ENCODE data around the gene WWOX. TPM values are rescaled to one million over a fixed set of nuclear protein-coding genes. Genes with fewer than 3 reads are reported as not detected.

Gene WWOX
- total RNA-seq, 2 donors from 2014 or later, result 30.0 to 35.4 TPM

- no peak overlapping the region for H3K4me3 ChIP-seq (ENCODE audit: low read length)
- Mint-ChIP-seq H3K9me3 (peaks cover 12% of the 10 kb centered on the region), H3K4me1 (peaks cover 25% of the 10 kb centered on the region), H3K4me3 (no peak overlapping the region), H3K36me3 (ENCODE audit: low read depth) (peaks cover 3% of the 10 kb centered on the region), H3K27ac (no peak overlapping the region), H3K27me3 (ENCODE audit: insufficient read depth) (peaks cover 11% of the 10 kb centered on the region)
- peak overlapping the region; percentile 12 for H3K27ac ChIP-seq (ENCODE audit: low read depth, low read length)
- peaks cover 12% of the 10 kb centered on the region for H3K9me3 ChIP-seq (ENCODE audit: control insufficient read depth, low read length)
- no peaks in the 10 kb centered on the region for H3K27me3 ChIP-seq (ENCODE audit: control insufficient read depth, insufficient read depth, low read length, poor library complexity, severe bottlenecking)
- no peaks in the 10 kb centered on the region for H3K4me1 ChIP-seq (ENCODE audit: control insufficient read depth, insufficient read depth, low read length)
- H3K9ac ChIP-seq (ENCODE audit: extremely low read depth, low read length, poor library complexity, severe bottlenecking), result no peak overlapping the region
- WGBS, 2 experiments (ENCODE audit: insufficient coverage in 1 of 2, insufficient read length in 1 of 2), result 85 to 86% methylated on average over 8 to 9 of the region's 9 CpGs
- DNase-seq, result peak; percentile 32
- TF ChIP-seq, protein P1, sequence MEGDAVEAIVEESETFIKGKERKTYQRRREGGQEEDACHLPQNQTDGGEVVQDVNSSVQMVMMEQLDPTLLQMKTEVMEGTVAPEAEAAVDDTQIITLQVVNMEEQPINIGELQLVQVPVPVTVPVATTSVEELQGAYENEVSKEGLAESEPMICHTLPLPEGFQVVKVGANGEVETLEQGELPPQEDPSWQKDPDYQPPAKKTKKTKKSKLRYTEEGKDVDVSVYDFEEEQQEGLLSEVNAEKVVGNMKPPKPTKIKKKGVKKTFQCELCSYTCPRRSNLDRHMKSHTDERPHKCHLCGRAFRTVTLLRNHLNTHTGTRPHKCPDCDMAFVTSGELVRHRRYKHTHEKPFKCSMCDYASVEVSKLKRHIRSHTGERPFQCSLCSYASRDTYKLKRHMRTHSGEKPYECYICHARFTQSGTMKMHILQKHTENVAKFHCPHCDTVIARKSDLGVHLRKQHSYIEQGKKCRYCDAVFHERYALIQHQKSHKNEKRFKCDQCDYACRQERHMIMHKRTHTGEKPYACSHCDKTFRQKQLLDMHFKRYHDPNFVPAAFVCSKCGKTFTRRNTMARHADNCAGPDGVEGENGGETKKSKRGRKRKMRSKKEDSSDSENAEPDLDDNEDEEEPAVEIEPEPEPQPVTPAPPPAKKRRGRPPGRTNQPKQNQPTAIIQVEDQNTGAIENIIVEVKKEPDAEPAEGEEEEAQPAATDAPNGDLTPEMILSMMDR (conservative IDR thresholded peaks at IDR 0.05), result no peak
- H3K36me3 ChIP-seq (ENCODE audit: control insufficient read depth, insufficient read depth, low read length), result no peaks in the 10 kb centered on the region
Observed at GRCh38 chr16:79165506-79165905, 1066.1 kb downstream of the WWOX start.

GRCh38 chr16:79167893-79168292 lies 1068.4 kb downstream of the WWOX start:
- no peak overlapping the region for H3K4me3 Mint-ChIP-seq
- Histone ChIP-seq H3K9ac (ENCODE audit: extremely low read depth, low read length, poor library complexity, severe bottlenecking) (no peak overlapping the region), H3K27me3 (ENCODE audit: control insufficient read depth, insufficient read depth, low read length, poor library complexity, severe bottlenecking) (no peaks in the 10 kb centered on the region), H3K4me3 (ENCODE audit: low read length) (peak overlapping the region; percentile 58), H3K36me3 (ENCODE audit: control insufficient read depth, insufficient read depth, low read length) (no peaks in the 10 kb centered on the region), H3K4me1 (ENCODE audit: control insufficient read depth, insufficient read depth, low read length) (no peaks in the 10 kb centered on the region), H3K9me3 (ENCODE audit: control insufficient read depth, low read length) (peaks cover 12% of the 10 kb centered on the region), H3K27ac (ENCODE audit: low read depth, low read length) (no peak overlapping the region)
- 94 to 100% methylated on average over 2 of the region's 2 CpGs for WGBS, 2 experiments (ENCODE audit: insufficient coverage in 1 of 2, insufficient read length in 1 of 2)
- no peak overlapping the region for H3K27ac Mint-ChIP-seq
- peaks cover 2% of the 10 kb centered on the region for H3K27me3 Mint-ChIP-seq (ENCODE audit: insufficient read depth)
- TF ChIP-seq, protein P1 (conservative IDR thresholded peaks at IDR 0.05), result no peak
- peaks cover 3% of the 10 kb centered on the region for H3K36me3 Mint-ChIP-seq (ENCODE audit: low read depth)
- peaks cover 18% of the 10 kb centered on the region for H3K4me1 Mint-ChIP-seq
- H3K9me3 Mint-ChIP-seq, result peaks cover 12% of the 10 kb centered on the region
- no peak for DNase-seq

- H3K4me3 ChIP-seq (ENCODE audit: low read length), result peak overlapping the region; percentile 58
- Mint-ChIP-seq H3K27ac (no peak overlapping the region), H3K9me3 (peaks cover 12% of the 10 kb centered on the region), H3K4me1 (peaks cover 15% of the 10 kb centered on the region), H3K4me3 (no peak overlapping the region), H3K36me3 (ENCODE audit: low read depth) (peaks cover 3% of the 10 kb centered on the region), H3K27me3 (ENCODE audit: insufficient read depth) (no peaks in the 10 kb centered on the region)
- no peaks in the 10 kb centered on the region for H3K36me3 ChIP-seq (ENCODE audit: control insufficient read depth, insufficient read depth, low read length)
- H3K27me3 ChIP-seq (ENCODE audit: control insufficient read depth, insufficient read depth, low read length, poor library complexity, severe bottlenecking), result no peaks in the 10 kb centered on the region
- H3K4me1 ChIP-seq (ENCODE audit: control insufficient read depth, insufficient read depth, low read length), result no peaks in the 10 kb centered on the region
- H3K27ac ChIP-seq (ENCODE audit: low read depth, low read length), result no peak overlapping the region
- 97 to 100% methylated on average over 1 to 2 of the region's 2 CpGs for WGBS, 2 experiments (ENCODE audit: insufficient coverage in 1 of 2, insufficient read length in 1 of 2)
- no peak for DNase-seq
- H3K9ac ChIP-seq (ENCODE audit: extremely low read depth, low read length, poor library complexity, severe bottlenecking), result no peak overlapping the region
- TF ChIP-seq, protein P1 (conservative IDR thresholded peaks at IDR 0.05), result no peak
- peaks cover 12% of the 10 kb centered on the region for H3K9me3 ChIP-seq (ENCODE audit: control insufficient read depth, low read length)
Observed at GRCh38 chr16:79168321-79168720, 1068.9 kb downstream of the WWOX start.

All from endodermal cell (in vitro differentiated cells).